HG03045 (cell line): Measurements from ENCODE around the gene RNF146.
A peak's percentile ranks its signal among the peaks of the same experiment; 100 is the strongest.
"Not testable (repeated sequence)": the region's sequence is repeated elsewhere in the genome, so short reads cannot be mapped to it uniquely, and the experiment has no call there.

Experiments used
- ATAC-seq: cut with Tn5 transposase; IDR thresholded peaks from one replicate; pipeline ENCODE4 v1.9.1; 2021; ENCODE audit warnings: mild to moderate bottlenecking, moderate library complexity; ENCODE audit not compliant: unreplicated experiment

Gene RNF146, protein sequence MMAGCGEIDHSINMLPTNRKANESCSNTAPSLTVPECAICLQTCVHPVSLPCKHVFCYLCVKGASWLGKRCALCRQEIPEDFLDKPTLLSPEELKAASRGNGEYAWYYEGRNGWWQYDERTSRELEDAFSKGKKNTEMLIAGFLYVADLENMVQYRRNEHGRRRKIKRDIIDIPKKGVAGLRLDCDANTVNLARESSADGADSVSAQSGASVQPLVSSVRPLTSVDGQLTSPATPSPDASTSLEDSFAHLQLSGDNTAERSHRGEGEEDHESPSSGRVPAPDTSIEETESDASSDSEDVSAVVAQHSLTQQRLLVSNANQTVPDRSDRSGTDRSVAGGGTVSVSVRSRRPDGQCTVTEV

DNA sequence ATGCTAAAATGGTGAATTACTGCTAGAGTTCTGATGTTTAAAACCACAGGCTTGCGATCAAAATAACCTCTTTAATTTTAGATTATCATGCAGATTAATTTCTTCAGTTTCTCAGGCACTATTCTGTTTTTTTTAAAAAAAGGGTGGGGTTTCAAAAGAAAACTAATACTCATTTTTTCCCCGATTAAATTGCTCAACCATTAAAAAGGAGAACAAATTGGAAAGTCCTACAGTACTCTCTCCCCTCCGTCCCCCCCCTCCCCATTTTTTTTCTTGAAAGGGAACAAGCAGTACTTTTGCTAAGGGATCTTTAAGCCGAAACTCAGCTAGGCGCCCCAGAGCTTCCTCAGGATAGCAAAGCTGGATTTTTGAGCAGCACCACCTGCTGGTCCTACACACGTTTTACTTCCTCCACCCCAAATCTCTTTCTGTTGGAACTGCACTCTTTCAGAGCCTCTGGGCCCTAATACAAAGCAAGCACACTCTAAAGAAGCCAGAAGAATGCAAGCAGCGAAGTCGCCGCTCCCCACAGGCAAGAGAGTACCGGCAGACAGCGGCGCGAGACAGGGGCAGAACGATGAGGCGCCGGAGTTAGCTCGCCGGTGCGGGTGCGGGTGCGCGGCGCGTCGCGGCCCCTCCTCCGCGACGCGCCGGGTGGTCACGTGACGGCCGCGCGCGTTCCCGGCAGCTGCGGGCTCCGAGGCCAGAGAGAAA, at the start of gene RNF146:
Gene RNF146, plus strand, starts transcription at position 687 of the 714 bp plus-strand sequence. CDS start 13,475 bp downstream, outside the sequence.
- ATAC-seq: peak; percentile 88

DNA sequence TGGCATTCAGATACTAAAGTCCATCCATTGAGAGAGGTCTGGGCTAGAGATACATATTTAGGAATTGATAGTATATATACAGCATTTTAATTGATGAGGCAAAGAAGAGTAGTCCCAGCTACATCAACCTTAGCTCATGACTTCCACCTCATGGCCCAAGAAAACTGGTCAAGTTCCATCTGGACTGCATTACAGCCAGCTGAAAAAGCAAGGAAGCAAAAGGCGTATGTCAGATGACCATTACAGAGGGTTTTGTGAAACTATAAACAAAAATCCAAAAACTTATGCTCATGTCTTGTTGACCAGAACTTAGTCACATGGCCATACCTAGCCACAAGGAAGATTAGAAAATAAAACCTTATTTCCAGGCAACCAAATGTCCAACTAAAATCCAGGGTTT, 46.8 kb upstream of the RNF146 start:
- no peak for ATAC-seq

DNA sequence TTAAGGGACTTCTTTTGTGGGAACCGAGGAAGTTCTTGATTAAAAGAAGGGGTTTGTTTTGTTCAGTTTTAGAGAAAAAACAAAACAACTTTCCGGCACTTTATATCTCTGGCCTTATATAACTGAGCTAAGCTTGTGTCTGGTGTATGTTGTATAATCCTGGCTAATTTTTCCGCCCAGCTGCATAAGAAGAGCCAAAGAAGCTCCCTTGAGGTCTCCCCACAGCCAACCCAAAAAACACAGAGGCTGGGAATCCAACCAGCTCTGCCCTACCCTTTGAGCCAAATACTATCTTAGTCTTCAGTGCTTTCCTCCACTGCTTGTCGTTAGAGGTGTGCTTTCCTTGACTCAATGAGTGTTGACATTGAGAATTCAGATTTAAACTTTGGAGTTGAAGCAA, 45.5 kb upstream of the RNF146 start:
- no peak for ATAC-seq

DNA sequence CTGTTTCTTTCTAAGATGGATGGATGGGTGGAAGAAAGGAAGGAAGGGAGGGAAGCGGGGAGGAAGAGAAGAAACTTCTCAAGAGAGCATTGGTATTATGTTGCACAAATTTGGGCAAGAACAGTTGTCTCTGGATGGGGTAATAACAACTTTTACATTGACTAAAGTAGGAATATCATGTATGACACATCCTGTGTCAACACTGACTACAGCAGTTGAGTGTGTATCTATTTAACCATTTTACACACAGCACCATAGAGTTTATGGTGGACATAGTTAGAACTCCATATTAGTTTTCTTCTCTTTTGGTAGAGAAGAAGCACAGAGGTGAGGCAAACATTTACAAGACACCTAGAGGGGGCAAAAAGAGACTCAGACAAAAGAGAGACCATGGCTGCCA, 44.2 kb upstream of the RNF146 start:
- ATAC-seq: no peak

DNA sequence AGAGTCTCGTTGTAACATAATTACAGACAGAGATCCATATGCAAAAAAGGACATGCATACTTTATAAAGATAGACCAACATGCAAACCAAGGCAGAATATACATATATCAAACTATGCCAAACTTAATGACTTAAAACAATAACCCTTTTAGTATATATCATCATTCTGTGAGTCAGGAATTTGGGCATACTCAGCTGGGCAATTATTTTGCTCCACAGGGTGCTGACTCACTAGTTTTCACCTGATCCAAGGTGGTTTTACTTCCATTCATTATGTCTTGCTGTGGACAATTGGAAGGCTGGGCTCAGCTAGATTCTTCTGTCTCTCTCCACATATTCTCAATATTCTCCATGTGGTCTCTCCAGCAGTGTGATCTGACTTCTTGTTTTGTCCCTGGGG, 41.2 kb upstream of the RNF146 start:
- no peak for ATAC-seq

DNA sequence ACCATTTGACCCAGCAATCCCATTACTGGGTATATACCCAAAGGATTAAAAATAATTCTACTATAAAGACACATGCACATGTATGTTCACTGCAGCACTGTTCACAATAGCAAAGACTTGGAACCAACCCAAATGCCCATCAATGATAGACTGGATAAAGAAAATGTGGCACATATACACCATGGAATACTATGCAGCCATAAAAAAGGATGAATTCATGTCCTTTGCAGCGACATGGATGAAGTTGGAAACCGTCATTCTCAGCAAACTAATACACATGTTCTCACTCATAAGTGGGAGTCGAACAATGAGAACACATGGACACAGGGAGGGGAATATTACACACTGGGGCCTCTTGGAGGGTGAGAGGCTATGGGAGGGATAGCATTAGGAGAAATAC, 32.8 kb upstream of the RNF146 start:
- ATAC-seq: not testable (repeated sequence)

DNA sequence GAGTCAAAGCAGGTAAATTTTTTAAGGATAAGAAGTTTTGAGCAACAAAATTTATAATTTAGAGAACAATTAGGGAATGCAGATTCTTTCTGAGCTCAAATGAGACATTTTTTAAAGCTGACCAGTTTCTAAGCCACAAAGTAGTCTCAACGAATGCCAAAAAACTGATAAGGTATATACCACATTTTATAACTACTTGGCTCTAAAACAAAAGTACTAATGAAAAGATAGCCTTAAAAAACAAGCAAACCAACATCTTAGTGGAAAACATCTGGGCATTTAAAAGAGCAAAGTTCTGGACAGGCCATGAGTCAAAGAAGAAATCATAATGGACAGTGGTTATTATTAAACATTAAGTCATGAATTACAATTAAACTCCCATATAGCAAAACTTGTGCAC, 23.2 kb upstream of the RNF146 start:
- ATAC-seq: no peak

DNA sequence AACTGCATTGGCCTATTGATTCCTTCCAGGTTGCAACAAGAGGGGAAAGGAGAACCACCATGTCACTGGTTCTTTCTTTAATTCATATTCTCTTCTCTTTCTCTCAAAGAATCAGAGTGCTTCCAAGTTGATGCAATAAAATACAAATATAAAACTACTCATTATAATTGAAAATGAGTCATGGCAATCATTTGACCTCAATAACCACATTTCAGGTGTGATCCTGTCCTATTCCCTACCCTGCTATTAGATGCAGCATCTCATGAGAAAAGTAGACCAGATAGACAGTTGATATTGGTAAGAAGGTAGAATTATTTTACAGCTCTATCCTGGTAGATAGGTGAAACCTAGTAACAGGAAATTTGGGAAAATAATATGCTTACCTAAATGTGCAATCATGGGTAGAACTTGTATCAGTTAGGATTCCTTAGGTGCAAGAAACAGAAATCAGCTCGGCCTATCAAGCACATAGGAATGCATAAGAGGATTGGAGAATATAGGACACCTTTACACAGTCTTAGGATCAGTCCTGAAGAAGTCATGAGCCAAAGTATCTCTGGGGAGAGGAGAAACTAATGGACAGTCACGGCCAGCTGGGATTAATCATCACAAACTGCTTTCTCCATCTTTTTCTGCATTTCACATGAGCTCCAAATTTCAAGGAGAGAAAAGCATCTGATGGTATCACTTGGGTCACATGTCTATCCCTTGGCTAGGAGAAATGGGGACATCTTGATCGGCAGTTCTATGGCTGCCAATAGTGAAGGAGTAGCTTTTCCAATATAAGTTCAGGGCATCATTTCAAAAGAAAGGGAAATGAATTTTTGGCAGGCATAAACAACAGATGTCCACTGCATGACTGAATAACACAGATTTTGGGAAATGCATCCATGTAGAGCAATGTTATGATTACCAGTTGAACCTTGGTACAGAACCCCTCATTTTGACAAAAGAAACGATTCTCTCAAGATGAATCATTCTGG, 19.3 kb upstream of the RNF146 start:
- no peak for ATAC-seq

DNA sequence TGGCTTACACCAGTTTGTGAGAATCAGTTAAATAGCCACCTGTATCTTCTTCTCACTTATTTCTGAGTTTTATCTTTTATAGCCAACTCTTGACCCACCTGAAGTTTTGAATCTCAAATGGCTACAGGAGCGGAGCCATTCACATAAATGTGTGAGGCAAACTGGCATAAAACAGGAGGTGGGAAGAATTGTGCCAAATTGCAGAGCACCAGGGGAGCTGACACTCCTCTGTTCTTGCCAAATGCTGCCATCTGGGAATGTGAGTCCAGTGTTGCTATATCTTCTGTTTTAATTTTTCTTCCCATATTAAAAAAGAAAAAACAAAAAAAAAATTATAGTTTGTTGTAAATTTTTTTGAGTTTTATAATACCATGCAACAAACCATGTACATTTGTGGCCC, 17.0 kb upstream of the RNF146 start:
- no peak for ATAC-seq

DNA sequence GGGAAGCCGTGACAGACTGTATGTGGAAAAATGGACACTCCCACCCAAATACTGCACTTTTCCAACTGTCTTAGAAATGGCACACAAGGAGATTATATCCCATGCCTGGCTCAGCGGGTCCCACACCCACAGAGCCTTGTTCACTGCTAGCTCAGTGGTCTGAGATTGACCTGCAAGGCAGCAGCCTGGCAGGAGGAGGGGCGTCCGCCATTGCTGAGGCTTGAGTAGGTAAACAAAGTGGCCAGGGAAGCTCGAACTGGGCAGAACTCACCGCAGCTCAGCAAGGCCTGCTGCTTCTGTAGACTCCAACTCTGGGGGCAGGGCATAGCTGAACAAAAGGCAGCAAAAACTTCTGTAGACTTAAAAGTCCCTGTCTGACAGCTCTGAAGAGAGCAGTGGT, 11.4 kb upstream of the RNF146 start:
- ATAC-seq: no peak

DNA sequence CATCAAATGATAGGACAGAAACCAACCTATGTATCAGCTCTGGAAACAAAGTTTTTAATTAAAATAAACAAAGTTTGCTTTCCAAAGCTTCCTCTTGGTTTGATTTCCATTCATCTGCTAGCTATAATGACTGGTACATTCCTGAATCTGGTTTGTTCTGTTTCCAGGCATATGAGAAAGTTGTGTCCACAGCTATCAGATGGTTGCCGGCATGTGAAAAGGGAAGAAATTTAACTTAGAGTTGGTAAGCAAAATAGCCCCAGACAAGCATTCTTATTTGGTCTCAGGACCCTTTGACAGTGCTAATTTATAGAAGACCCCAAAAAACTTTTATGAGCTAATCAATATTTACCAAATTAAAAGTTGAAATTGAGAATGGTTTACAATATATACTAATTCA, 3.8 kb upstream of the RNF146 start:
- ATAC-seq: no peak

DNA sequence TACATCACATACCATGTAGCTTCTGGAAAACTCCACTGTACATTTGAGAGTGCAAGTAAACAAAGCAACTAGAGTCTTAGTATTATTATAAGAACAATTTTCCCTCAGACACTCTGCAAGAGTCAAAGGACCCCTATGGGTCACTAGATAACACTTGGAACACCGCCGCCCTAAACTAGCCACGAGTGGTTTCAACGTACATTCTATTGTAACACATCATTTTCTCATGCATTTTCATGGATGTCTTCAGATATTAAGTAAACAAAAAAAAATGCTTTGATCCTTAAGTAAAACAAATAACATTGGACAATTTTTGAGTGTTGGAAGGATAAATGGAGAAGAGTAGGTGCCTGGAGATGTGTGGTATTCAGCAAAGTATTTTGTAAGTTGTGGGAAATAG, 3.2 kb upstream of the RNF146 start:
- ATAC-seq: no peak

DNA sequence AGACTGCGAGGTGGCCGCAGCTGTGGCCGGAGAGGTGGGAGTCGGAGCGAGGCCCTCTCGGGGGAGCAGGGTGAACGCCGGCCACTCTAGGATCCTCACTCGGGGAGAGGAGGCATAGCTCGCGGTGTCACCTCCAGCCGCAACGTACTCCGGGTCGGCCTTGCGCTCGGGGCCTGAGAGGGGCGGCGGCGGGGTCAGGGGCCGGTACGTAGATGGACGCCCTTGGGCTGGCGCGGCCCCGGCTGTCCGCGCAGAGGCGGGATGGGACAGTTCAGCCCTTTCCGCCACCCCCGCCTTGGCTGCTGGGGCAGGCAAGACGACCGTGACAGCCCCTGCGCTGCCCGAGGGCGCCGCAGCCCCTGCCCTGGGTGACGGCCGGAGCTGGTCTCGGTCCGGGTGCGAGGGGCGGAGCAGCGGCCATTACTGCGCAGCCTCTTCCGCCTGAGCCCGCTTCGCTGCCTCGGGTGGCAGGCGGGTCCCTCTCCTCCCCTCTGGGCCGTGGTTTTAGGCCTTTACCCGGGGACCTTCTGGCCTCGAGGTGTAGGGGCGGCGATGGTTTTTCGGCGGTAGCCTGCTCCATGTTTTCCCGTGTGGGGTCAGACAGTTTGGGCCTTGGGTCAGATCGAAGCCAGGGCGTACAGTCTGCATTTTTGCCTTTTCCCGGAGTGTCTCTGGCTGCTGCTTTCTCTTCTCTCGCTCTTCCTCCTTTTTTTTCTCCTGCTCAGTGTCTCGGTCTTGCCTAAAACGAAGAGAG, 405 bp downstream of the RNF146 start:
- peak; percentile 82 for ATAC-seq

DNA sequence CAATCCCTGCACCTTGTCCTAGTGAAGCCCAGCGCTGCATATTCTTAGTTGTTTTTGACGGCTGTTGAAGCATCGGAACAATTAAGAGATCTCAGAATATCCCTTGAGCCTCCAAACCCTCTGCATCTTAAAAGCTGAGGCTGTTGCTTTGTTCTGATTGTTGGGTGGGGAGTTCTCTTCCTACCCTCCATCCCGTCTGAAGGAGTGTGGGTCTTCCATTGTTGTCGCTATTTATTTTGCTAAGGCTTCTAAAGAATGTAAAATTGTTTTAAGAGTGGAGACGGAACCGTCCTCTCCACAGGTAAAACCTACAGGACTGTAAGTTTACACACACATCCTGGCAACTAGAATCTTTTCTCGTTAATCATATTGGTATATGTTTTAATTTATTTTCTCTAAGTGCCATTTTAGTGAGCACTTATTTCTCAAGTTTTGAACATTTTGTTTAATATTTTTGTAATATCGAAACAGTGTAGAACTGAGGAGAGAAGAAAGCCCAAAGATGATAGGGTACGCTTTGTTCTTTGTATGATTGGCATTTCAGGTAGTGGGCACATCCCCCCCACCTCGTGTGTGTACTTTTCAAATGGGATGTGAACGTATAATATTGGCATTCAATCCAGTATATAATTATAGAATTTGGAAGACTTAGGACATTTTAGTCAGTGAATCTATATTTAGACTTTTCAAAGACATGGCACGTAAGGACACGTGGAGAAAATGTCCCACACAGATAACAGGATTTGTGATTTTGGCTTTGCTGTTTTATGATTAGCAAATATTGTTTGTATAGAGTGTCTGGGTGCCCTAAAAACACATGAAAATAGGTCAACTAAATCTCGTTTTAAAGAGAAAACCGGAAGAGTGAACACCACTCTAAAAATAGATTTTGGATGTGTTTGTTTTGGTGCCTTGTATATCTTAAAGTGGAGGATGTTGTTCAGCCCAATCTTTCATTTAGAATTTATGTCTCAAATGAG, 1.3 kb downstream of the RNF146 start:
- peak; percentile 3 for ATAC-seq

DNA sequence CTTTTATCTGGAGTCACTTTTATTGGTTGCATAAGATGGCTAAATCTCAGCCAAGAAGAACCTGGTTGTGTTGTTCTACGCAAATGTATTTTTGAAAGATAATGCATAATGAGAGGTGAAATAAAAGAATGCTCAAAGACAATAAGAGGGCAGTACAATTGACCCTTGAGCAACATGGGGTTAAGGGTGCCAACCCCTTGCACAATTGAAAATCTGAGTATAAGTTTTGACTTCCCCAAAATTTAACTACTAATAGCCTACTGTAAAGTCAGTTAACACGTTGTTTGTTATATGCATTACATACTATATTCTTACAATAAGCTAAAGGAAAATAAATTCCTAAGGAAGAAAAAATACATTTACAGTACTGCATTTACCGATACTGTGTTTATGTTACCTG, 5.9 kb downstream of the RNF146 start:
- no peak for ATAC-seq

DNA sequence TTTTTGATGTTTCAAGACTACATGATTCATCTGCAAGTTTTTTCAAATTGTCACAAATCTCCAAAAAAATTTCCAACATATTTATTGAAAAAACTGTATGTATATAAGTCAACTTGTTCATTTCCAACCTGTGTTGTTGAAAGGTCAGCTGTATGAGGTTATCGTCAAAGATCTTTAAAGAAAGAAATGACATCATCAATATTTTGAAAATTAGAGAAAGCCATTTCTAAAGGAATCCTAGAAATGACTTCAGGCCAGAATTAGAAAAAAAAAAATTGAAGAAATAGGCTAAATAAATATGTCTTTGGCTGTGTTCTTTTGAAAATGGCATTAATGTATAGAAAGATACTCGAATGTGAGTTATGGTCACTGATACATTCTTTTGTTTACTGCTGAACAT, 6.8 kb downstream of the RNF146 start:
- ATAC-seq: no peak

DNA sequence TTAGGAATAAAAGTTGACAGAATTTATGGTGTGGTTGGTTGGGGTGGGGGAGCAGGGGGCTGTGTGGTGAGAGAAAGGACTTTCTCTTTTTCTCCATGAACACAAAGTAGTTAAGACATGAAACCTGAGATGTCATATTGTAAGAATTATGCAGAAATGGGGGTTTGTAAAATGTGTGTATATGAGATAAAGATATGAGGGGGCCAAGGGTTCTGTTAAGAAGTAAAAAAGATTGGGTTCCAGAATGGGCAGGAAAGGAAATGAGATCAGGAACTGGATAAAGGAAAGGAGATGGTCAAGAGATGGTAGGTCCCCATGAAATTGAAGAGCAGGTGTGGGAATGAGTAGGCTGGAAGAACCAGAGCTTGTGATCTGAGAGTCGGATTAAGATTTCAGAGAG, 9.7 kb downstream of the RNF146 start:
- no peak for ATAC-seq

DNA sequence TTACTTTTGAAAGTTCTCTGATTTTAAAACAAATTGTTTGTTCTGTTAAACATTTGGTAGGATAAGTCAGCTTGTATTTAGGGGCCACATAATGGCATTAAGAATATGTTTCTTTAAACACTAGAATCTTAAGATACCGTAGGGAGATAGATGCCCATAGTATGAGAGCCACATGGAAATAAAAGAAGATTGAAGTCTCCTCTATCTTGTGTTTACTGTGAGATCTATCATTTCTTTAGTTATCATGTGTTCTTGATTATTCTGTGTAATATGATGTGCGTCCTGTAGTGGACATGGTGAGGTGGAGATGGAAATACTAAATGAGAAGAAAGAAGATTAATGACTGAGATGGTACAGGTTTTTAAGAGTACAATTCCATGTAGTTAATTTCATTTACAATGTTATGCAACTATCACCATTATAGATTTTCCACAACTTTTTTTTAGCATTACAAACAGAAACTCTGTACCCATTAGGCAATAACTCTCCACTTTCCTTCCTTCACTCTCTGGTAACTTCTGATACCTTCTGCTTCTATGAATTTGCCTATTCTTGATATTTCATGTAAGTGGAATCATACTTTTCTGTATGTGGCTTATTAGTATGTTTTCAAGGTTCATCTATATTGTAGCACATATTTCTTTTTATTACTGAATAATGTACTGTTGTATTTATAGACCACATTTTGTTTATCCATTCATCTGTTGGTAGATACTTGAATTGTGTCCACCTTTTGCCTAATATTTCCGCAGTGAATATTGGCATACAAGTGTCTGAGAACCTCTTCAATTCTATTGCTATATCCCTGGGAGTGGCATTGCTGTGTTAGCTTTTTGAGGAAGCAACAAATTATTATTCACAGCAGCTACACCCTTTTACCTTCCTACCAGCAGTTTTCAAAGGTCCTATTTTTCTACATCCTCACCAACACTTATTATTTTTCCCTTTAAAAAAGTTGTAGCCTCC, 11.5 kb downstream of the RNF146 start:
- ATAC-seq: no peak
